ENCODE measurements around the gene NME7.

Gene NME7

GRCh38 chr1:169260478-169261151, 107.0 kb downstream of the NME7 start:
- H3K4me3 ChIP-seq (ENCODE audit: low read length): no peak overlapping the region
- no peak for TF ChIP-seq CTCF (IDR thresholded peaks at IDR 0.05; ENCODE audit: insufficient read depth, low read depth, low read length, missing control alignments)
- DNase-seq (ENCODE audit: low read depth): no peak

DNA sequence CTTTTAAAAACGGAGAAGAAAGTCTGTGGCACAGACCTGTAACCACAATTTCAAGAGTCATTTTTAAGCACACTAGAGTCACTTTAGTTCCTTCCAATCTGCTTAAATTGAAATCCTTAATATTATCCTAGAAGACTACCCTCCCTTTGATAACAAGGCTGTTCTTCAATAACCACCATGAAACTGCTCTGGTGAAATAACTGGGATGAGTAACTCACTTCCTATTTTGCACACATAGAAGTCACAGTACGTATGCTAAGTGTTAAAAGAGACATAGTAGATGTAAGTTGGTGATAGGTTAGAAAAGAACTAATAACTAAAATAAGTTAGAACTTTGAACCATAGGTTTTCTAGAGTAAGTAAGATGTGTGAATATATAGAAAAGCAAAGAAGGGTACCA, 107.8 kb downstream of the NME7 start:
- no peak for DNase-seq (ENCODE audit: low read depth)
- H3K4me3 ChIP-seq (ENCODE audit: low read length): no peak overlapping the region
- no peak for TF ChIP-seq CTCF (IDR thresholded peaks at IDR 0.05; ENCODE audit: insufficient read depth, low read depth, low read length, missing control alignments)

- no peak for TF ChIP-seq CTCF (IDR thresholded peaks at IDR 0.05; ENCODE audit: insufficient read depth, low read depth, low read length, missing control alignments)
- no peak for DNase-seq (ENCODE audit: low read depth)
Observed at GRCh38 chr1:169250795-169251194, 116.8 kb downstream of the NME7 start.

GRCh38 chr1:169250022-169250421, 117.6 kb downstream of the NME7 start:
- no peak overlapping the region for H3K4me3 ChIP-seq (ENCODE audit: low read length)
- TF ChIP-seq CTCF (IDR thresholded peaks at IDR 0.05; ENCODE audit: insufficient read depth, low read depth, low read length, missing control alignments): no peak
- DNase-seq (ENCODE audit: low read depth): peak; percentile 24

More at GRCh38 chr1:169250795-169251194, 116.8 kb downstream of the NME7 start:
- no peak overlapping the region for H3K4me3 ChIP-seq (ENCODE audit: low read length)

DNA sequence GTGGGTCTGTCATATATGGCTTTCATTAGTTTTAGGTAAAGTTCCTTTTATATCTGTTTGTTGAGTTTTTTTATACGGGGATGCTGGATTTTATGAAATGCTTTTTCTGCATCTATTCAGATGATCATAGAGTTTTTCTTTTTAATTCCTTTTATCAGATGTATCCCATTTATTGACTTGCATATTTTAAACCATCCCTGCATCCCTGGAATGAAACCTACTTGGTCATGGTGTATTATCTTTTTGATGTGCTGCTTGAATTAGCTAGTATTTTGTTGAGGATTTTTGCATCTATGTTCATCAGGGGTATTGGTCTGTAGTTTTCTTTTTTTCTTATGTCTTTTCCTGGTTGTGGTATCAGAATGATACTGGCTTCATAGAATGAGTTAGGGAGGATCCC, 118.0 kb downstream of the NME7 start:
- no peak for DNase-seq (ENCODE audit: low read depth)
- no peak for TF ChIP-seq CTCF (IDR thresholded peaks at IDR 0.05; ENCODE audit: insufficient read depth, low read depth, low read length, missing control alignments)
- no peak overlapping the region for H3K4me3 ChIP-seq (ENCODE audit: low read length)

GRCh38 chr1:169245706-169246105, 121.9 kb downstream of the NME7 start:
- no peak for DNase-seq (ENCODE audit: low read depth)
- no peak for TF ChIP-seq CTCF (IDR thresholded peaks at IDR 0.05; ENCODE audit: insufficient read depth, low read depth, low read length, missing control alignments)
- no peak overlapping the region for H3K4me3 ChIP-seq (ENCODE audit: low read length)

All from epithelial cell of esophagus (primary cell).